ENCODE results near the gene KCNK18.
A peak's percentile ranks its signal among the peaks of the same experiment; 100 is the strongest.
"Not testable (repeated sequence)": the region's sequence is repeated elsewhere in the genome, so short reads cannot be mapped to it uniquely, and the experiment has no call there.

Gene KCNK18

DNA sequence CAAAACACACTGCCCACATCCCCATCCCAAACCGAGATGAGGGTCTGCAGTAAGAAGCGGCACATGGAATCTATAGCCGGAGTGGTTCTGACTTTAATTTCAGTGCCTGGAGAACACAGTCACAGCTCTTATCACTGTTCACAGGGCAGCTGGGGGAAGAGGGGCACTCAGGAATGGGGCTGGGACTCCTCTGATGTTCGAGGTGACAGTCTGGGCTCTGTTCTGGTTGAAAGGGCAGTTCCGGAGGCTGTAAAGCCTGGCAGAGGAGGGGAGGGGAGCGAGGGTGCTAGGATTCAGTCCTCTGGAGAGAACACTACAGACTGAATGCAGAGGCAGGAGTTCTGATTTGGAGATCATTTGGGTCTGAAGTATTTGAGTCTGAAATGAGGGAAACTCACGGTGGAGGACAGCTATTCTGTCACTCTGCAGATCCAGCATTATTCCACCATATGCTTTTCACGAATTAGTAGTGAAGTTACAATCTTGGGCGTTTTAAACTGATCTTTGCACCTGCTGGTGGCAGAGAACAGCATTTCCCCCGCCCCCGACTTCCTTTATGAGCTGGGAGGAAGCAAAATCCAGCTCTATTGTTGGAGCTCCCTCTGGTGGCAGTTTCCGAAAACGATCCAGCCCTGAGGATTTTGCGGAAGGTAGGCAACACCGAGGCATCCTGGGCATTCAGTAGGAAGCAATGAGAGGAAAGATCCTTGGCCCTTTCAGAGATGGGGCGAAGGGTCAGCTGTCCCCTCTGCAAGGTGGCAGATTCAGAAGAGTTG, 22.7 kb upstream of the KCNK18 start:
- DNase-seq, result peak; percentile 86

DNA sequence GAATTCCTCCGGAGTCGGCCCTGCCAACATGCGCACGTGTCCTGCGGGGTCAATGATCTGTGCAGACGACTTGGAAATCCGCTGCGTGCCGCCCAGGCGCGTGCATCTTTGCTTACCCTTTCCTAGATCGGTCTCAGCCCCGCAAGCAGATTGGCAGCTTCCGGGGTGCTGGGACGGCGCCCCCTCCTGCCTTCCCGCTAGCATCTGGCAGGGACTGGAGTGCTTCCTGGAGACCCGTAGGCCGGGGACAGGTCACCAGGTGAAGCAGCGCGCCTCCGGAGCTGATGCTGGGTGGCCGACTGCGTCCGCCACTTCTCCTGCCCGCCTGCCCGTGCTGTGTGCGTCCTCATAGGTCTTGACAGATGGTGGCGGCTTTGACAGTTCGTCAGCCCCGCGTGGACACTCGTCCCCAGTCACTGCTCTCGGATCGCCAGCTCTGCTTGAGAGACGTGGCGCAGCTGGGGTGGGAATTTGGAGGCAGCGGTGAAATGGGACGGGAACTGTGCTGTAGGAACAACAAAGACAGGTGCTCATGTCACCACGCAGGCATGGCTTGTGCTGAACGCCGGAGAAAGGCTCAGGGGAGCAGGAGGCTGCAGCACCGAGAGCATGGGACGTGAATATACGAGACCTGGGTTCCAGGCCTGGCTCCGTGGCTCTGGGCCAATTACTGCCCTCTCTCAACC, 21.9 kb upstream of the KCNK18 start:
- DNase-seq, result peak; percentile 20

DNA sequence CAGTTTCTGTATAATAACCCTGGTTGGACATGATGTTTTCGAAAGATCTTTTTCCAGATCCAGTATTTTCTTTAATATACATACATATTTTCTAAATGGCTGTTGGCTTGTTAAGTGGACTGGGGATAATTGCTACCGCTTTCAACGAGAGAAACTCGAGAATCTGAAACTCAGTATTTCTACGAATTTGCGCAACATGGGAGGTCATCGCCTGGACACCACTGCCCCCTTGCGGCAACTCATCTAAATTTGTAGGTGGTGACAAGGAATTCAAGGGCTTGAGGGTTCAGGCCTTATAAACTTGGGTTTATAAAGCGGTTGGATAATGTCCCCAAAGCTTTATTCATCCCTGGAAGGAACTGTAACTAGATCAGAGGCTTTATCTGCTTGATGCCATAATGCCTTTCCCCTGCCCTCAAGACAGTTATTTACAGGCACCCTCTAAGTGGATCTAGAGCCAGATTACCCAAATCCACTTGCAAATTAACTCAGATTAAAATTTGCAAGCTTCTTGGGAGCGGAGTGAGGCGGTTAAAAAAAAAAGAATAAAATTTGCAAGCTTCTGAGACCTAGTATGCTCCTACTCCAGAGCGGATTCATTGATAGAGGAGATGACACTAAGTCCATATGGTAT, 21.3 kb upstream of the KCNK18 start:
- DNase-seq, result peak; percentile 84

DNA sequence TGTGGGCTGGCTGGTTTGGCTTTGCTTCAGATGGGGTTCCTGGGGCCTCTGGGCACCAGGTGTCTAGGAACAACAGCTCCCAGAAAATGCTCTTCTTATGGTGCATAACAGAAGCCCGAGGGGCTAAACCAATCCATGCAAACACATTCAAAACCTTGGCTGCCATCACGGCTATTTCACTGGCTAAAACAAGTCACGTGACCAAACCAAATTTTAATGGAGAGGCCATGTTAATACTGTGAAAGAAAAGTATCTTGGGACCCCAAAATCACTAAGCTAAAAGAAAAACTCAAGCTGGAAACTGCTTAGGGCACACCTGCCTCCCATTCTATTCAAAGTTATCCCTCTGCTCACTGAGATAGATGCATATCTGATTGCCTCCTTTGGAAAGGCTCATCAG, 19.1 kb upstream of the KCNK18 start:
- DNase-seq, result no peak

DNA sequence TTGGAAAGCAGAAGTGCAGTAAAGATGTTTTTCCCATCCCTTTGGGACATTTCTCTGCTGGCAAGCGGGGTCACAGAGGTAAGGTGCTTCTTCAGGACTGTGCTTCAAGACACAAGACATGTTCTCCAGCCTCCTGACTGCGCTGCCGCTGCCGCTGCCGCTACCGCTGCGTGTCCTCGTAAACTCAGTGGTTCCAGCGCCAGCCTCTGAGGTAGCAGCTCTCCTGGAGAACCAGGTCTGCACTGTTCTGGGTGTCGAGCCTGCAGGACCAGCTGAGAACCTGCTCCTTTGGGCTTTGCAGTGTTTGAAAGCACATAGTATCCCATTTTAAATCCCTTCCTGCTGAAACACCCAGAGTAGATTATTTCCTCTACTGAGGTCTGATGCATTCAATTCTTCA, 13.0 kb upstream of the KCNK18 start:
- DNase-seq, result no peak

DNA sequence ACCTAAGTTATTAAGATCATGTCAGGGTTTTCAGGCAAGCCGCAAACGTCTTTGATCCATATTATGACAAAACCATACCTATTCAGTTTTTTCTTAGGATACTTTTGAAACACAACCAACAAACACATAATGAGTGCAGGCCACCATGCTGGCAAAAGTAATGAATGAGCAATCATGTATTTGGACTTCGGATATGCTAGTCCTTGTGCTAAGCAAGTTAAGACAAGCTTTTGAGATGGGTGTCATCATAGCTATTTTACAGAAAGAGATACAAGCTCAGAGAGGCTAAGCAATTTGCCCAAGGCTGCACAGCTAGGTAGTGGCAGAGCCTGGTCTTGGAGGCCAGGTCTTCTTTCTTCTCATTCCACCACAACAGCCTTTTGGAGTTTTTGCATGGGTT, 12.5 kb upstream of the KCNK18 start:
- no peak for DNase-seq

DNA sequence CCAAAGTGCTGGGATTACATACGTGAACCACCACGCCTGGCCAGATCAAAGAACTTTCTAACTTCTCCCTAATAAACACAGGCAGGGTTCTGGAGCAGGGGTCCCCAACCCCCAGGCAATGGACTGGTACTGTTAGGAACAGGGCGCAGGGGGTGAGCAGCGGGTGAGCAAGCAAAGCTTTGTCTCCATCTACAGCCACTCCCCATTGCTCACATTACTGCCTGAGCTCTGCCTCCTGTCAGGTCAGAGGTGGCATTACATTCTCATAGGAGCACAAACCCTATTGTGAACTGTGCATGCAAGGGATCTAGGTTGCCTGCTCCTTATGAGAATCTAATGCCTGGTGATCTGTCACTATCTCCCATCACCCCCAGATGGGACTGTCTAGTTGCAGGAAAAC, 11.5 kb upstream of the KCNK18 start:
- DNase-seq, result not testable (repeated sequence)

DNA sequence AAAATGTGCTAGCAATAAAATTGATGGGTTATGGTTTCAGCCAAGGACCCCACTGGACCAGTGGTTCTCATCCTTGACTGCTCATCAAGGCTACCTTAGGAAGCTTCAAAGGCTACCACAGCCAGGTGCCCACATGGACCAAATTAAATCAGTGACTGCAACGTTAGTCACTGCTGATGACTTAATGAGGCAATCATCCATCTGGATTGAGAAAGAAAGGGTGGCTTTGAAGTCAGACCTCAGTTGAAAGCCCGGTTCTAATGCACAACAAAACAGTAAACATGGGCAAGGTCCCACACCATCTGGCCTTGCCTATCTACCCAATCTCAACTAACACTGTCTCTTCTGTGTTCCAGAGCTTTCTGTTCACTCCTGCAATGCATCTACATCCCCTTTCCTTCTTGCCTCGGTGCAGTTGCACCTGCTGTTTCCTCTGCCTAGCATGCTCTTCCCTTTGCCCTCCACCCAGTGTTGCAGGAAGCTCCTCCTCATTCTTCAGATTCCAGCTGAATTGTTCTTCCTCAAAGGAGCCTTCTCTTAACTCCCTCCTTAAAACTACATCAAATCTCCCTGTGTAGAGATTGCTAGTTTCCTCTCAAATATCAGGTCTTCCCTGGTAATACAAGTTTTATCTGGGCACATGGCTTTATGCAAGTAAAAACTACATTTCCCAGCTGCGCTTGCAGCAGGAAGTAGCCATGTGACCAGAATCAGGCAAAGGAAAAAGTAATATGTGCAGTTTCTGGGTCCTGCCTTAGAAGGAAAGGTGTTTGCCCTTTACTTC, 10.3 kb upstream of the KCNK18 start:
- no peak for DNase-seq

DNA sequence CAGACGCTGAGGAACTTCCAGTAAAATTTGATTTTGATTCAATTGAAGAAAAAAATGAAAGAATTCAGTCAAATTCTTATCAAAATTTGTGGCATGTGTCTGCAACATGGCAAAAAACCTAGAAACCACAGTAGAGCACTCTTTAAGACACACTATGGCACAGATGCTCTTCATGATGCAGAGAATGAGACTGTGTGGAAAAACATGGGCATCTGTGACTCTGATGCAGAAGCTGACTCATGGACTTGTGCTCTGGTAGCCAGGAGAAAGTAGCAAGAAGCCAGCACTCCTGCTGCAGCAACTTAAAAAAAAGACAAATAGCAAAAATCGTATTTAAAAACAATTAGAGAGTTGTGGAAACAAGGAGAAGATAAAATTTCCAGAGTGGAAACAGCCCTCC, 8.9 kb upstream of the KCNK18 start:
- DNase-seq, result no peak

DNA sequence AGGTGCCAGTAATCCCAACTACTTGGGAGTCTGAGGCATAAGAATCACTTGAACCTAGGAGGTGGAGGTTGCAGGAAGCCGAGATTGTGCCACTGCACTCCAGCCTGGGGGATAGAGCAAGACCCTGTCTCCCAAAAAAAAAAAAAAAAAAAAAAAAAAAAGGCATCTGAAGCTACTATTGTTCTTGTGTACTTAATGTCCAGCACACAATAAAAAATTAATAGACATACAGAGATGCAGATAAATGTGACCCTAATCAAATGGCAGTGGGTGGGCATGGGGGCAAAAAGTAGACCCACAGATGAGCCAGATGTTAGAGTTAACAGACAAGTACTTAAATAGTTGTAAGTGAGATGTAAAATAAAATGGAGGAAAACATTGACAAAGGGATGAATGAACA, 7.7 kb upstream of the KCNK18 start:
- DNase-seq, result no peak

DNA sequence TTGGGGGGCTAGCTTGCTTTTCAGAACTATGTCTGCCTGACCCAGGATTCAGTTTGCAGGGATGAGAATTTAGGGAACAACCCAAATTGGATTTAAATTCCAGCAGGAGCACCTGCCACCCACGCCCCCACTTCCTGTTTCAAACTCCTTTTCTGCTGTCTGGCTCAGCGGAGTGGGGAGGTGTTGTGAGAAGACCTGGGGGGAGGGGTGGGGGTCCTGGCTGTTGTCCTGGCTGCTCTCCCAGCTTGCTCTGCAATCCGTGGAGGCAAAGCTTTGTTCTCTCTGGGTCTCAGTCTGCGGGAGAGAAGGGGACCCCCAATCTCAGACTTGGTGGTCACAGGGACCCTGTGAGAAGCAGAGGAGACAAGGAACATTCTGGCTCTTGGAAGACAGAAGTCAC, 799 bp downstream of the KCNK18 start:
- DNase-seq, result no peak

DNA sequence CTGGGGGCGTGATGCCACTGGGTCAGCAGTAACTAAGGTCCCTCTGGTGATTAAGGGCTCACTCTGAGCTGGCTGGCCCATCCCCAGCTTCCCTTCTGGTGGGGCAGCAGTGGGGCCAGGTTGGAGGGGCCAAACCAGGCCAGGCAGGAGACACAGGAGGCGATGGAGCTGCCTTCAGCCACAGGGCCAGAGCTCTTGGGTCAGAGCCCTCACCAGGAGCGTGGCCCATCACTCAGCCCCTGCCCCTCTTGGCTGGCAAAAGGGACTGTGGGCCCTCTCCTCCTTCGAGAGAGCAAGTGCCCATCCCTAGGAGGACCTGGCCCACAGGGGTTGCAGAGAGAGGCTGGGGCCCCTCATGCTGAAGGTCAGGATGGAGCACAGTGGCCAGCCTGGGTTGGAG, 4.5 kb downstream of the KCNK18 start:
- no peak for DNase-seq

DNA sequence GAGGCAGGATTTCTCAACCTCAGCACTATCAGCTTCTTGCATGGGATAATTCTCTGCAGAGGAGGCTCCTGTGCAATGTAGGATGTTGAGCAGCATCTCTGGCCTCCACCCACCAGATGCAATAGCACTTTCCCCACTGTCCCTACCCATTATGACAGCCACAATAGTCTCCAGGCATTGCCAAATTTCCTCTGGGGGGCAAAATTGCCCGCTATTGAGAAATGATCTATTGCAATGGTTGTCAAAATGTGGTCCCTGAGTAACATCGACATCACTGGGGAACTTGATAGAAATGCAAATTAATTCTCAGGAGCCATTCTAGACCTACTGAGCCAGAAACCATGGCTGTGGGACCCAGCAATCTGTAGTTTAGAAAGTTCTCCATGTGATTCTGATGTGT, 7.0 kb downstream of the KCNK18 start:
- no peak for DNase-seq

DNA sequence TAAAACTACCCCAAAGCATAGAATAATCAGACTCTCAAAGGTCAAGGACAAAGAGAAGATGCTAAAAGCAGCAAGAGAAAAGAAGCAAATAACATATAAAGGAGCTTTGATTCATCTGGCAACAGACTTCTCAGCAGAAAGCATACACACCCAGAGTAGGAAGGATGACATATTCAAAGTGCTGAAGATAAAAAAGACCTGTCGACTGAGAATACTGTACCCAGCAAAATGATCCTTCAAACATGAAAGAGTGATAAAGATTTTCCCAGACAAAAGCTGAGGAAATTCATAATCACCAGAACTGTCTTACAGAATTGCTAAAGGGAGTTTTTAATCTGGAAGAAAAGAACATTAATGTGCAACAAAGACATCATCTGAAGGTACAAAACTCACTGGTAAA, 14.9 kb downstream of the KCNK18 start:
- DNase-seq, result no peak

DNA sequence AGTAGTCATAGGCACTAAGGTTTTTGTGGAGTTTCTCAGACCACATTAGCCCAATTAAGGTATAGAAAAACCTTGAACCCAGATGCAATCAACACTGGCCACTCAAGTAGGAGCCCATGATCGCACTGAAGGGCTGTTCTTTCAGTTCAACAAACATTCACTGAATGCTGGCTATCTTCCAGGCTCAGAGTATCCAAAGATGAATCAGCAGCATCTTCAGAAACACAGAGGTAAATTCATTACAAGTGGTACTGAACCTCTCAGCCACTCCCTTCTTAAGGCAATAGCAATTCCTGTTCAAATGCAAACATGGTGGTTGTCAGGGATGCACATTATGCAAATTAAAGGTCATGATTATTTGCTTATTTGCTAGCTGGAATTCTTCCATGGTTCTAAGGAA, 17.1 kb downstream of the KCNK18 start:
- no peak for DNase-seq

DNA sequence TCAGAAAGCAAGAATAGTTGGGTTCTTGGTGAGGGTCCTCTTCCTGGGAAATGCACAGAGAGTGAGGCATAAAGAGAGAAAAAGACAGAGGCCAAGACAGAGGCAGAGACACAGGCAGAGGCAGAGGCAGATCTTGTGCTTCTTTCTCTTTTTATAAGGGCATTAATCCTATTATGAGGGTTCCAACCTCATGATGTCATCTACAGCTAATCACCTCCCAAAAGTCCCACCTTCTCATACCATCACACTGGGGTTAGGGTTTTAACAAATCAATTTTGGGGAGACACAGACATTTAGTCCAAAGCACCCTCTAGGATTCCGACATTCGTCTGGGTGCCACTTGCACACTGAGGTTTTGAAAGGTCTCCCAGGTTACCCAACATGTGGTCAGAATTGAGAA, 17.8 kb downstream of the KCNK18 start:
- no peak for DNase-seq

DNA sequence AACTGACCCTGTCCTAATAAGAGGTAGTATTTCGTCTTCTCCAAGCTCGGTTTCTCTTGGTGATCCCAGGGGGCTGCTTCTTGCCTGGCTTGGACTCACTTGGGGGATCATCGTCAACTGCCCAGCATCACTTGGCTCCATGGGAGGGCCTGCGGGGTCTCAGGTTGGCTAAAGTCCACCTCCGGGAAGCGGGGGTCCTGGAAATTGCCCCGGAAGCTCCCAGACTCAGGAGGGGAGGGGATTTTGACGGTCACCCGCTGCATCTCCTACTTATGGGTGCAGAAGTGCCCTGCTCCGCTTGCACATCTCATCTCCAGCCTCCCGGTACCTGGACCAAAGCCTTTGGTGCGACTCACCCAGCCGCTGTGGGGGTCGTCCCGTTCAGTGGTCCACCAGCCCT, 18.7 kb downstream of the KCNK18 start:
- no peak for DNase-seq

DNA sequence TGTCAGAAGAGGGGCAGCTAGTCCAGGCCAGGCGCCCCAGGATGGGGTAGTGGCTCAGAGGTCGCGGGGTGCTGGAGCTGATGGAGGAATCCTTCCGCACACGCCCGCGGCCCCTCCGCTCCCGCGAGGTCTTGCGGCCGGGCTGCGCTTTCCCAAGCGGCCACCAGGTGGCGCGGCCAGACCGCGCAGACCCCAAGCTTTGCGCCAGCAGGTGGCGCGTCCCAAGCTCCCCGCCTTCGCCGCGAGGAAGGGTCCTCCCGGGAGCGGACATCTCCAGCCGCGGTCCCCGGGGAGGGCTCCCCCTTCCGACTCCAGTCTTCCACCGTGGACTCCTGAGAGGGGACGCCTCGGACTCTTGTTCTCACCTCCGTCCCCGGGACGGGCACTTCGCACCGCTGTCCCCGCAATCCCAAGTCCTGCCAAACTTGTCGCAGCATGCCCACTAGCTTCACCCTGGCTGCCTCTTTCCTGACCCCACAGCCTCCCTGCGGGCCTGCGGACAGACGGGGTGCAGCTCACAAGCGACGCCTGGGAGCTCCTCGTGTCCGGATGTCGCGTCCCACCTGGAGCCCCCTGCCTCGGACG, 19.4 kb downstream of the KCNK18 start:
- peak; percentile 76 for DNase-seq

DNA sequence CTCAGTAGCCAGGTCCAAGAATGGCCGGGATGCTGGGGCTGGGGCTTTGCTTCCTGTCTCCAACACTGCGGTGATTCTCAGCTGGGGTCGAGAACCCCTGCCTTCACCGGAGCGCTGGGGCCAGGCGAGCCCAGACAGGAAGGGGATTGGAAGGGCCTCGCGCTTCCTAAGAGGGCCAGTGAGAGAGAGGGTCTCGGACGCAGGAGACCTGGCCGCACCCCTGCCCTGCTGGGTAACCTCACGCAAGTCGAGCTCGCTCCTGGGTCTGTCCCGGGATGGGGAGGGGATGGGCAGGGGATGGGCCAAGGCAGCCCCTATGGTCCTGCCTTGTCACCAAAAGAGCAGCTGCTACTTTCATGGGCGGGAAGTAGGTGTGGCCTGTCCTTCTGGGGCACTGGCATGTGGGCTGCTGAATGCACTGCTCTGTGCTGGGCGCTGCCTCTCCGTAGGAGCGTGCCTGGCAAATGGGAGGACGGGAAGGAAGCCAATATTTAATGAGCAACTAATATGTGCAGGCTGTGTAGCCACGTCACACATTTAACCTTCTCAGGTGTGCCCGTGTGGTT, 20.0 kb downstream of the KCNK18 start:
- DNase-seq, result peak; percentile 22

DNA sequence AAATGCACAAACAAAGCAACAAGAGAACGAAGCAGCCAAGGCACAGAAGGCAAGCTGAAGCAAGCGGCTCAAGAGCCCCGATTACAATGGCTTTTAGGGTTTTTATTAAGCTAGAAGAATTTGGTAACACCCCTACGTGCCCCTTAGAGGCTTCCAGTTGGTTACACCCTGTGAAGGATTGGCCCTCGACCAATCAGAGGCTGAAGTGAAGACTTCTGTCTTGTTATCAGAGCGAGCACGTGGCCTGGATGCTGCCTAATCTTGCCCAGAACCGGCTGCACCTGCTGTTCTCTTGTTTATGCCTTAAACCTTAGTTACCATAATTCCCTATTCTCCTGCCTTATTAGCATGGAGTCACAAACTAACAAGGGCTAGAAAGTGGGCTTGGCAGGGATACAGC, 21.4 kb downstream of the KCNK18 start:
- no peak for DNase-seq

DNA sequence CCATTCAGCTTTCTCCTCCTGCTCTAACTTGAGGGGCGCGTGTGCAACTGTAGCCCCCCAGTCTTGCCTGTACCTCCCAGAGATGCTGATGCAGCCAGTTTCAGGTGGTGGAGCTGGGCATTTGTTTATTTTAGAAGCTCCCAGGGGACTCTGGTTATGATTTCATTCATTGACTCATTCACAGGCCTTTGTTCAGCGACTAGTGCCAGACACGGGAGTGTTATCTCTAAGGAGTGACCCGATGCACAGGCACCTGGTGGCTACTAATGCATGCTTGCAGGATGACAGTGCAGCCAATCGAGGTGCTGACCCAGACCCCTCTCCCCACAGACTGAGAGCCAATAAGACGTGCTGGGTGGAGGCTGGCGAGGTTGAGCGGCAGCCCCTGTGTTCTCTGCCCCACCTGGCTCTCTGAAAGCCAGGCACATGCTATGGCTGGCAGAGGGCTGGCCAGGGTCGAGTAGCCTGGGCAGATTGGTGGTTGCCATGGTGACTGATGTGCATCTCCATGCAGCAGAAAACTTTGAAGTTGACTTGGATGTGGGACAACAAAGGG, 23.9 kb downstream of the KCNK18 start:
- no peak for DNase-seq

DNA sequence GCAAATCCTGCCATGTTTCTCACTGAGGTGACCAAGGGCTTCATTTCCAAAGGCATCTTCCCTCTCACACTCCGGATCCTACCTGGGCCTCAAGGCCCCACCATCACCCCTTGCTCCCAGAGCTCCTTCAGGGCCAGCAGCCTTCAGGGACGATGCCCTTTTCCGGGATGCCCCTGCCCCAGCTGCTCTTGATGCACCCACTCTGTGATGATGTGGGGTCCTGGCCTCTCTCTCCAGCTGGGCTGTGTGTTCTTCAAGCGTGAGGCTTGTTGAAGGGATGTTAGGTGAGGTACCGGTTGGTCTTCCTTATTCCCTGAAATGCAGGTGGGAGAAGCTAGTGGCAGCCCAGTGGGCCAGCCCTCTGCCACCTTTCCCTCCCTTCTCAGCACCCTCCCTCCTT, 25.3 kb downstream of the KCNK18 start:
- no peak for DNase-seq
